Right lobe of liver (tissue), 4 donors: Measurements from ENCODE around the gene LRRC56.

ENCODE experiments used
- POLR2A ChIP-seq: fragments of 450-650 bp; IDR thresholded peaks from one replicate; pipeline ENCODE4 v1.6.1; 2017; ENCODE audit warnings: antibody characterized with exemption, mild to moderate bottlenecking
- TF ChIP-seq, protein P1 (sequence below), 4 donors: fragments of 200-600 bp in 3 of 4; fragments of 450-650 bp in 1 of 4; IDR thresholded peaks; one replicate each; pipeline versions ENCODE4 v1.5.1 to v1.8.0; 2016 to 2022; ENCODE audit warnings: antibody characterized with exemption in 4 of 4, mild to moderate bottlenecking in 2 of 4
- donor health status: DM: no; HTN: no; CAD: no.
- donor health status: DM: no; HTN: no; CAD: no.
- donor health status: DM: no; HTN: yes; CAD: no.

- TF ChIP-seq, protein P1, sequence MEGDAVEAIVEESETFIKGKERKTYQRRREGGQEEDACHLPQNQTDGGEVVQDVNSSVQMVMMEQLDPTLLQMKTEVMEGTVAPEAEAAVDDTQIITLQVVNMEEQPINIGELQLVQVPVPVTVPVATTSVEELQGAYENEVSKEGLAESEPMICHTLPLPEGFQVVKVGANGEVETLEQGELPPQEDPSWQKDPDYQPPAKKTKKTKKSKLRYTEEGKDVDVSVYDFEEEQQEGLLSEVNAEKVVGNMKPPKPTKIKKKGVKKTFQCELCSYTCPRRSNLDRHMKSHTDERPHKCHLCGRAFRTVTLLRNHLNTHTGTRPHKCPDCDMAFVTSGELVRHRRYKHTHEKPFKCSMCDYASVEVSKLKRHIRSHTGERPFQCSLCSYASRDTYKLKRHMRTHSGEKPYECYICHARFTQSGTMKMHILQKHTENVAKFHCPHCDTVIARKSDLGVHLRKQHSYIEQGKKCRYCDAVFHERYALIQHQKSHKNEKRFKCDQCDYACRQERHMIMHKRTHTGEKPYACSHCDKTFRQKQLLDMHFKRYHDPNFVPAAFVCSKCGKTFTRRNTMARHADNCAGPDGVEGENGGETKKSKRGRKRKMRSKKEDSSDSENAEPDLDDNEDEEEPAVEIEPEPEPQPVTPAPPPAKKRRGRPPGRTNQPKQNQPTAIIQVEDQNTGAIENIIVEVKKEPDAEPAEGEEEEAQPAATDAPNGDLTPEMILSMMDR (IDR thresholded peaks at IDR 0.05), result peak; percentile 43 to 55 (median 50)
- TF ChIP-seq POLR2A, result no peak
These were observed 17.3 kb downstream of the LRRC56 start for GRCh38 chr11:554428-555226.
